HFFc6 (cell line): ENCODE results near the gene KIRREL3. TPM values are rescaled to one million over a fixed set of nuclear protein-coding genes. Genes with fewer than 3 reads are reported as not detected.

Source experiments
- DNase-seq: peaks from one replicate; pipeline ENCODE4 v3.0.0-alpha.2; 2018
- H3K27ac Mint-ChIP-seq: 2 replicates; pipeline ENCODE4 v1.8.0; 2020; ENCODE audit warnings: mild to moderate bottlenecking, mixed read lengths
- H3K27me3 Mint-ChIP-seq: 2 replicates; pipeline ENCODE4 v1.8.0; 2021; ENCODE audit warnings: mild to moderate bottlenecking, moderate library complexity, mixed read lengths; ENCODE audit not compliant: insufficient read depth
- H3K36me3 Mint-ChIP-seq: 2 replicates; pipeline ENCODE4 v1.8.0; 2021; ENCODE audit warnings: low read depth, mixed read lengths
- H3K4me1 Mint-ChIP-seq: 2 replicates; pipeline ENCODE4 v1.8.0; 2020; ENCODE audit warnings: low read depth, mixed read lengths
- H3K4me3 Mint-ChIP-seq: 2 replicates; pipeline ENCODE4 v1.8.0; 2020; ENCODE audit warnings: mild to moderate bottlenecking, moderate library complexity, mixed read lengths
- H3K9me3 Mint-ChIP-seq: 2 replicates; pipeline ENCODE4 v1.8.0; 2020; ENCODE audit warnings: mild to moderate bottlenecking, mixed read lengths
- total RNA-seq, 6 experiments: library from RNA; stranded (reverse); fragmentation: NEBNext Ultra II Directional; extraction: Animal tissue kit (Norgen Biotek cat#: 25700); gene quantifications; 2 replicates in 1 of 6; 3 replicates in 5 of 6; pipeline ENCODE4 v1.2.3, GENCODE V29; 2021
- TF ChIP-seq, protein P1 (sequence below): fragments of 200-600 bp; sonication (generic); IDR thresholded peaks from 2 replicates; pipeline ENCODE4 v1.5.0; 2021; ENCODE audit warnings: antibody characterized with exemption, mild to moderate bottlenecking

The KIRREL3 gene
- total RNA-seq, 6 experiments from 2014 or later: 22.2 to 38.2 (median 33.2) TPM

DNA sequence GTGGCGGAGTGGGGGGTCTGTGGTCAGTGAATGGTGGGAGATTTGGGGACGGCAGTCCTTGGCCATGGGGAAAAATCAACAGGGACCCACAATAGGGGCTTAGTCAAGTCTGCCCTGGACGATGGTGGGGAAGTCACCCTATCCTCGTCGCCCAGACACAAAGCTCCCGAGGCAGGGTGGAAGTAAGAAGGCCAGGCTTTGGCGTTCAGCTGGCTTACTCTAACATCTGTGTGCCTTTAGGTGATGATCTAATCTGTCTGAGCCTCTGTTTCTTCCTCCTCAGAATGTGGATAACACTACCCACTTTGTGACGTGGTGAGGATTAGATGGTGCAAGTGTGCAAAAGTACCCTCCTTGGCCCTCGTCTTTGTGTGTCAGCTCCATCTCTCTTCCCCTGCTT lies 452.9 kb downstream of the KIRREL3 start:
- Mint-ChIP-seq H3K9me3 (no peaks in the 10 kb centered on the region), H3K4me3 (peak overlapping the region; percentile 78), H3K27me3 (peaks cover 4% of the 10 kb centered on the region), H3K27ac (peak overlapping the region; percentile 95), H3K4me1 (peaks cover 57% of the 10 kb centered on the region), H3K36me3 (no peaks in the 10 kb centered on the region; the same call in 1 of the 2 replicates)
- TF ChIP-seq, protein P1, sequence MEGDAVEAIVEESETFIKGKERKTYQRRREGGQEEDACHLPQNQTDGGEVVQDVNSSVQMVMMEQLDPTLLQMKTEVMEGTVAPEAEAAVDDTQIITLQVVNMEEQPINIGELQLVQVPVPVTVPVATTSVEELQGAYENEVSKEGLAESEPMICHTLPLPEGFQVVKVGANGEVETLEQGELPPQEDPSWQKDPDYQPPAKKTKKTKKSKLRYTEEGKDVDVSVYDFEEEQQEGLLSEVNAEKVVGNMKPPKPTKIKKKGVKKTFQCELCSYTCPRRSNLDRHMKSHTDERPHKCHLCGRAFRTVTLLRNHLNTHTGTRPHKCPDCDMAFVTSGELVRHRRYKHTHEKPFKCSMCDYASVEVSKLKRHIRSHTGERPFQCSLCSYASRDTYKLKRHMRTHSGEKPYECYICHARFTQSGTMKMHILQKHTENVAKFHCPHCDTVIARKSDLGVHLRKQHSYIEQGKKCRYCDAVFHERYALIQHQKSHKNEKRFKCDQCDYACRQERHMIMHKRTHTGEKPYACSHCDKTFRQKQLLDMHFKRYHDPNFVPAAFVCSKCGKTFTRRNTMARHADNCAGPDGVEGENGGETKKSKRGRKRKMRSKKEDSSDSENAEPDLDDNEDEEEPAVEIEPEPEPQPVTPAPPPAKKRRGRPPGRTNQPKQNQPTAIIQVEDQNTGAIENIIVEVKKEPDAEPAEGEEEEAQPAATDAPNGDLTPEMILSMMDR: no peak
- DNase-seq: no peak

DNA sequence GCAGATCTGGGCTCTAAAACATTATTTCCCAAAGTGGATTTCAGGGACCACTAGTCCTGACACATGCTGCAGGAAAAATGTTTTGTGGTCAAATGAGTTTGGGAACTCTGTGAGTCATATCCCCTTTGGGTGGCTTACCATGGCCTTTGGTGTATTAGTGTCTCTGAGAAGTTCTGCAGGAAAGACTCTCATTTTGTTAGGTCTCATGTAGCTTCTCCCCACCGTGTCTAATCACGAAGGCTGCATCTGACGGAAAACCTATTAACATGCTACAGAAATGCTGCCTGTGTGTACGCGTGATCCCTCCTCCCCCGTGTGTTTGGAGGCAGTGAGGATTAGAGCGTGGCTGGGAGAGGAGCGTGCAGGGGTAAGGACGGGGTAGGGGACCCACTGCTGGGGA lies 453.4 kb downstream of the KIRREL3 start:
- no peaks in the 10 kb centered on the region for H3K9me3 Mint-ChIP-seq
- TF ChIP-seq, protein P1: no peak

DNA sequence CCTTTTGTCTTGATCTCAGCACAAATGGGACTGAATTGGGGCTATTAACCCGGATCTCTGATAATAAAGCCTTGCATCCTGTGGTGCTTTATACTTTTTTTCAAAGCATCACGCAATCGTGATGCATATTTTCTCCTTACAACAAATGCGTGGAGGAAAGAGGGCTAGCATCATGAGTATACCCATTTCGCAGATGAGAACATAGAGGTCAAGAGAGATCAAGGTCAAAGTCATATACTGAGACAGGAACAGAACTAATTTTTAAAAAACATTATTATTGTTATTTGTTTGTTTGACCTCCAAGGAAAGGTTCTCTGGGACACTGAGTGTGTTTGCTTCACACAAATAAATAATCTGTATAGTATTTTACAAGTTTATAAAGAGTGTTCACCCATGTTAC lies 453.9 kb downstream of the KIRREL3 start:
- no peaks in the 10 kb centered on the region; the same call in 1 of the 2 replicates for H3K36me3 Mint-ChIP-seq
- peak overlapping the region; percentile 95 for H3K27ac Mint-ChIP-seq
- H3K4me3 Mint-ChIP-seq: no peak overlapping the region
- DNase-seq: no peak
- H3K4me1 Mint-ChIP-seq: peaks cover 66% of the 10 kb centered on the region
- TF ChIP-seq, protein P1: no peak
- no peaks in the 10 kb centered on the region for H3K9me3 Mint-ChIP-seq
- peaks cover 4% of the 10 kb centered on the region for H3K27me3 Mint-ChIP-seq

More for the DNA sequence above, 453.4 kb downstream of the KIRREL3 start:
- no peaks in the 10 kb centered on the region; the same call in 1 of the 2 replicates for H3K36me3 Mint-ChIP-seq
- peaks cover 4% of the 10 kb centered on the region for H3K27me3 Mint-ChIP-seq
- peak; percentile 95 for DNase-seq
- H3K27ac Mint-ChIP-seq: peak overlapping the region; percentile 95
- H3K4me1 Mint-ChIP-seq: peaks cover 63% of the 10 kb centered on the region
- H3K4me3 Mint-ChIP-seq: peak overlapping the region; percentile 78

DNA sequence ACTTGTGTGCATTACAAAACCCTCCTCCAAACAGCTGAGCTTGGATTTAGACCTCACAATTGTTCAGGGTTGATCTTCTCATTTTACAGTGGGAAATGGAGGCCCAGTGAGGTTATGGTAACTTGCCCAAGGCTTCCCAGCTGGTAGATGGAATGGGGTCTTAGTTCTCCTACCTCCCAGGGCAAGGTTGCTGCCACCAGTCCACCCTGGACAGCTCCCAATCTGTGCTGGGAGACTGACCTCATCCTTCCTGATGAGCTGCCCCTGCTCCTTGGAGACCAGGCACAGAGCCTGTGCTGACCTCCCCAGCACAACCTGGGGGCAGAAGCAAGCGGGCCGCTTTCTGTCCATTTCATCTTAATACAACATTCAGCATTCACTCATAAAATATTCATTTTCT lies 454.4 kb downstream of the KIRREL3 start:
- Mint-ChIP-seq H3K4me3 (no peak overlapping the region), H3K9me3 (no peaks in the 10 kb centered on the region), H3K27me3 (peaks cover 4% of the 10 kb centered on the region), H3K4me1 (peaks cover 66% of the 10 kb centered on the region), H3K27ac (peak overlapping the region; percentile 95; the same call in 1 of the 2 replicates), H3K36me3 (no peaks in the 10 kb centered on the region; the same call in 1 of the 2 replicates)
- TF ChIP-seq, protein P1: no peak
- no peak for DNase-seq

DNA sequence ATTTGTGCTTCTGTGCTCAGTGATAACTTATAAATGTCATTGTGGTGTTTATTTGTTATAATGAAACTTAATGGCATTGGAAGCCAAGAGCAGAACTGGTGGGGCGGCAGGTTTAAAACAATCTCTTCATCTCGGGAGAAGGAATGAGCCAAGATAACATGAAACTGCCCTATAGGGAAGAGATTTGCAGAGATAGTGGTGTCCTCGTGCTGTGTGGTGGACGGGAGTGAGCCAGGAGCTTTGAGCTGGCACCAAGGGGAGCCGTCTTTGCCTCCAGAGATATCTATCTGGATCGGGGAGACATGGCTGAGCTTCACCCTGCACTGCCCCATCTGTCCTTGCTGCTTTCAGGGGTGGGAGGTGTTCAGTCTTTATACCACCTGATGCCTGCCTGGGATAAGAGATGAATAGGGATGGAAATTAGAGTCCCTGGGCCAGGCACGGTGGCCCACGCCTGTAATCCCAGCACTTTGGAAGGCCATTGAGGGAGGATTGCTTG lies 455.5 kb downstream of the KIRREL3 start:
- Mint-ChIP-seq H3K27ac (no peak overlapping the region), H3K9me3 (no peaks in the 10 kb centered on the region), H3K4me1 (peaks cover 66% of the 10 kb centered on the region), H3K4me3 (no peak overlapping the region), H3K27me3 (peaks cover 5% of the 10 kb centered on the region), H3K36me3 (no peaks in the 10 kb centered on the region; the same call in 1 of the 2 replicates)
- DNase-seq: no peak
- TF ChIP-seq, protein P1: no peak
